H1 (cell line): ENCODE data around the gene NEURL4. TPM values are rescaled to one million over a fixed set of nuclear protein-coding genes. Genes with fewer than 3 reads are reported as not detected.

Source experiments
- CEBPB ChIP-seq: IDR thresholded peaks from 2 replicates; pipeline ENCODE4 v1.6.1; 2012; ENCODE audit warnings: low read depth, low read length
- GTF2F1 ChIP-seq: IDR thresholded peaks from 2 replicates; pipeline ENCODE4 v1.6.1; 2012; ENCODE audit warnings: low read depth, low read length, improper control_type of control experiment, borderline replicate concordance
- POLR2AphosphoS5 ChIP-seq: IDR thresholded peaks from 2 replicates; pipeline ENCODE4 v1.6.1; 2011; ENCODE audit warnings: low read depth, low read length
- TEAD4 ChIP-seq: IDR thresholded peaks from 2 replicates; pipeline ENCODE4 v1.6.1; 2012; ENCODE audit warnings: low read depth, low read length, inconsistent platforms, mixed read lengths
- polyA plus RNA-seq, 7 experiments: library from polyadenylated mRNA; depleted of rRNA in 3 of 7; stranded (reverse) in 5 of 7; unstranded in 2 of 7; fragments of >200 nt in 5 of 7; fragments of 200-250 nt in 2 of 7; gene quantifications; 1 replicate in 5 of 7; 2 replicates in 1 of 7; 4 replicates in 1 of 7; pipeline versions ENCODE4 v1.2.1 to v1.2.3, GENCODE V29; 2011 to 2013; ENCODE audit warnings: missing spikeins in 2 of 7, mixed read lengths in 2 of 7
- total RNA-seq: library from RNA; stranded (reverse); fragmentation: NEBNext Ultra II Directional; extraction: Animal tissue kit (Norgen Biotek cat#: 25700); gene quantifications from 2 replicates; pipeline ENCODE4 v1.2.1, GENCODE V29; 2021

NEURL4 gene
- total and polyA plus RNA-seq, 2 of the 8 experiments (the other 6 are each of a cell fraction or from before 2014, with no cell fraction given): 29.6 to 46.8 TPM

DNA sequence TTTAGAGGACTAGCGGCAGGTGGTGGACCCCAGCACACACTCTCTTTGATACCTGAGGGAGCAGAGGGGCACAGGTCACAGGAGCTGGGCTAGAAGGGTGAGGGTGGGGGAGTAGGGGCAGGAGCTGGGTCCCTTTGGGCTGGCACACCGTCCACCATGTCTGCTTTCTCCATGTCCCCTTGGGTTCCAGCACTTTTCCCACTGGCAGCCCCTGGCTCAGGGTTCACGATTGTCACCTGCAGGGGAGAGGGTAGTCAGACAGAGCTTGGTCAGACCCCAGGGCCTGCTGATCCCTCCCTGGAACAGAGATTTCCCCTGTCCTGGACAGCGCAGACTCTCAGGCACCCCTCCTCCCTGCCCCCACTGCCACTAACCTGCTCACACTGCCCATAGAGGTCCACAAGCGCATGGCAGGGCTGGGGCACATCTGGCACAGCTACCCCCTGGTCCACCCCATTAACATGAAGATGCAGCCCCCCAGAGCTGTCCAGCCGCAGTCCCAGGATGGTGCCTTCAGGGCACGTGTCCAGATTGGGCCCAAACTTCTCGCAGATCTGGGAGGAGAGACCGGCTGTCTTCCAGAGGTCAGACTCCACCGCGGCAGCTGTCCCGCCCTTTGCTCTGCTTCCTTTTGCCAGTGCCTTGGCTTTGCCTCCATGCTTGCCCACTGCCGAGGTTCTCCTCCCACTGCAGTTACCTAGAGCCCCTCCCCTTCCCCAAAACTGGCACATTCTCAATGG lies 10.8 kb downstream of the NEURL4 start (continued):
- TF ChIP-seq TEAD4: no peak
- no peak for TF ChIP-seq GTF2F1
- no peak for TF ChIP-seq POLR2AphosphoS5
- TF ChIP-seq CEBPB: no peak
